ENCODE data around the gene LTBP1.

GRCh38 chr2:33213648-33214047, 266.9 kb downstream of the LTBP1 start:
- TF ChIP-seq, protein P1, sequence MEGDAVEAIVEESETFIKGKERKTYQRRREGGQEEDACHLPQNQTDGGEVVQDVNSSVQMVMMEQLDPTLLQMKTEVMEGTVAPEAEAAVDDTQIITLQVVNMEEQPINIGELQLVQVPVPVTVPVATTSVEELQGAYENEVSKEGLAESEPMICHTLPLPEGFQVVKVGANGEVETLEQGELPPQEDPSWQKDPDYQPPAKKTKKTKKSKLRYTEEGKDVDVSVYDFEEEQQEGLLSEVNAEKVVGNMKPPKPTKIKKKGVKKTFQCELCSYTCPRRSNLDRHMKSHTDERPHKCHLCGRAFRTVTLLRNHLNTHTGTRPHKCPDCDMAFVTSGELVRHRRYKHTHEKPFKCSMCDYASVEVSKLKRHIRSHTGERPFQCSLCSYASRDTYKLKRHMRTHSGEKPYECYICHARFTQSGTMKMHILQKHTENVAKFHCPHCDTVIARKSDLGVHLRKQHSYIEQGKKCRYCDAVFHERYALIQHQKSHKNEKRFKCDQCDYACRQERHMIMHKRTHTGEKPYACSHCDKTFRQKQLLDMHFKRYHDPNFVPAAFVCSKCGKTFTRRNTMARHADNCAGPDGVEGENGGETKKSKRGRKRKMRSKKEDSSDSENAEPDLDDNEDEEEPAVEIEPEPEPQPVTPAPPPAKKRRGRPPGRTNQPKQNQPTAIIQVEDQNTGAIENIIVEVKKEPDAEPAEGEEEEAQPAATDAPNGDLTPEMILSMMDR (IDR thresholded peaks at IDR 0.05; ENCODE audit: poor library complexity): no peak
- TF ChIP-seq EZH2 (IDR thresholded peaks at IDR 0.05; ENCODE audit: borderline replicate concordance): no peak
- no peak for TF ChIP-seq EZH2phosphoT487 (IDR thresholded peaks at IDR 0.05; ENCODE audit: low read depth, severe bottlenecking, unreplicated experiment)

Data from hepatocyte (in vitro differentiated cells).